ENCODE measurements around the gene HSPE1.
"Not testable (repeated sequence)": the region's sequence is repeated elsewhere in the genome, so short reads cannot be mapped to it uniquely, and the experiment has no call there.

HSPE1 gene

DNA sequence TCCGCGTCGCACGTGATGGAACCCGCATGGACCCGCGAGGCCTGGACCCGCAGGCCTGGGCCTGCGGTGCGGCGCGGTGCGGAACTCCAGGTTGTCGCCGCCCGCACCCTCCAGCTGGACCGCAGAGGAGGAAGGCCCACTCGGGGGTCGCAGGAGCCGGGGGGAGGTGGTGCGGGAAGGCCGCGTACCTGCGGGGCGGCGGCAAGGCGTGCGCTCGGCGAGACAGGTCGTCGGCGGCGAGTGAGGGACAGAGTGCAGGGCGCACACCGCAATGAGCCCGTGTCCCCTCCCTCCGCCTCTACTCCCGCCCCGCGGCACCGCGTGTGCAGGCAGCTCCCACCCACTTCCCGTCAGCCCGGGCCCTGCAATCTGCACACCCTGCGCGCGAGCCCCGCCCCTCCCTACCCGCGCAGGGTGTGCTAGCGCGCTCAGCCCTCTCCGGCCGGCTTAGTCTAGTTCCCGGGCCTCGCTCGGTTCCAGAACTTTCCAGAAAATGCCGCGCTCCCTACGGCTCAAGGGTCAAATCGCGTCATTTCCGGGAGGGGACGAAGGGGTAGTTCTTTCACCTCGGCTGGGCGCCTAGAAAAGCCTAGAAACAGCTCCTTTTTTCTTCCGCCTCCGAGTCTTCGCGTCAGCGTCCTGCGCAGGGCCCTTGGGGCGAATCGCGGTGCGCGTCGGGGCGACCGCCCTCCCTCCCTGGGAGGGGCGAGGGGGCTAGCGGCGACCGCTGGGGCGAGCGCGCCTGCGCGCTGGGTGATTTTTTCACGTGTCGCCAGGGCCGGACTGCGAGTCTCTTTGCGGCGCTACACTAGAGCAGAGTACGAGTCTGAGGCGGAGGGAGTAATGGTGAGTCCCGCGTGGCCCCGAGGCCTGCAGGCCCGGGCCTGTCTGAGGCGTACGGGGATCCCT lies at the start of gene HSPE1, which contains the start of gene HSPD1:
HSPE1 (plus strand) TSS at position 786 of the 909 bp plus-strand sequence; CDS start at position 844, 58 bp downstream.
HSPD1 (minus strand) TSS at position 247 of the 909 bp plus-strand sequence. CDS start 992 bp downstream, outside the sequence.
- peak; percentile 99 for DNase-seq

DNA sequence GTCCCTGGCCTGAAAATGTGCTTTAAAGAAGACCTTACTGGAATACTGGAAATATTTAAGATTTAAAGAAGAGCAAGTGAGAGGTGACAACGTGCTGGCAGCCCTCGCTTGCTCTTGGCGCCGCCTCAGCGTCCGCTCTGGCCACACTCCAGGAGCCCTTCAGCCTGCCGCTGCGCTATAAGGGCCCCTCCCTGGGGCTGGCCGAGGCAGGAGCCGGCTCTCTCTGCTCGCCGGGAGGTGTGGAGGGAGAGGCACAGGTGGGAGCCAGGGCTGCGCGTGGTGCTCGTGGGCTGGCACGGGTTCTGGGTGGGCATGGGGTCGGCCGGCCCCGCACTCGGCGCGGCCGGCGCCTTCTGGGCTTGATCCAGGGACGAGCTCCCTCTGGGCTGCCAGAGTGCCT lies 49.7 kb upstream of the HSPE1 start:
- no peak for DNase-seq

DNA sequence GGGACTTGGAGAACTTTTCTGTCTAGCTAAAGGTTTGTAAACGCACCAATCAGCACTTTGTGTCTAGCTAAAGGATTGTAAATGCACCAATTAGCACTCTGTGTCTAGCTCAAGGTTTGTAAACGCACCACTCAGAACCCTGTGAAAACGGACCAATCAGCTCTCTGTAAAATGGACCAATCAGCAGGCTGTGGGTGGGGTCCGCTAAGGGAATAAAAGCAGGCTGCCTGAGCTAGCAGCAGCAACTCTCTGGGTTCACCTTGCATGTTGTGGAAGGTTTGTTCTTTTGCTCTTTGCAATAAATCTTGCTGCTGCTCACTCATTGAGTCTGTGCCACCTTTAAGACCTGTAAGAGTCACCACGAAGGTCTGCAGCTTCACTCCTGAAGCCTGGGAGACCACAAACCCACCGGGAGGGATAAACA lies 49.2 kb upstream of the HSPE1 start:
- peak; percentile 13 for DNase-seq

GRCh38 chr2:197452754-197453122 lies 47.4 kb upstream of the HSPE1 start:
- no peak for DNase-seq

- peak; percentile 100 for DNase-seq
Measured at GRCh38 chr2:197453123-197453913, 46.9 kb upstream of the HSPE1 start, which contains the start of gene COQ10B. TSS of gene COQ10B (plus strand) at chr2:197453552. CDS start at chr2:197453561, 9 bp downstream.

DNA sequence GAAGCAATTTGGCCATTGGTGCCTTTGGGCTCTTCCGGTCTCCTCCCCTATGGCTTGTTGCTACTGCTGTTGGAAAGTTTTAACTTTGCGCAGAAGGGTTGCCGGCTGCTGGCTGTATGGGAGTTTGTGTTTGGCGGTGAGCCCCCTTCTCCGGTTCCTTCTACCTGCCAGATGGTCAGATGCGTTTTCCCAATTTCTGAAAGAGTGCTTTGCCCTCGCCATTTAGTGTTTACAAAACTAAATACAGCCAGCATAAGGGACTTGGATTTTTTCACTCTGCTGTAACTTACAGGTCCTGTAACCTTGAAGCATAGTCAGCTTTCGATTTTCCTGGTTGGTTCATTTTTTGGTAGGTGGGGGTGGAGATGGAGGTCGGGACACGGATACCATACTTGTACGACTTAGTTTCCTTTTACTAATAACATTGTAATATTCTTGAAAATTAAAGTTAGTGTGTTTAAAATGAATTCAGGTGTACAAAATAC lies 46.2 kb upstream of the HSPE1 start:
- peak; percentile 84 for DNase-seq

GRCh38 chr2:197454923-197455322 lies 45.3 kb upstream of the HSPE1 start:
- no peak for DNase-seq

DNA sequence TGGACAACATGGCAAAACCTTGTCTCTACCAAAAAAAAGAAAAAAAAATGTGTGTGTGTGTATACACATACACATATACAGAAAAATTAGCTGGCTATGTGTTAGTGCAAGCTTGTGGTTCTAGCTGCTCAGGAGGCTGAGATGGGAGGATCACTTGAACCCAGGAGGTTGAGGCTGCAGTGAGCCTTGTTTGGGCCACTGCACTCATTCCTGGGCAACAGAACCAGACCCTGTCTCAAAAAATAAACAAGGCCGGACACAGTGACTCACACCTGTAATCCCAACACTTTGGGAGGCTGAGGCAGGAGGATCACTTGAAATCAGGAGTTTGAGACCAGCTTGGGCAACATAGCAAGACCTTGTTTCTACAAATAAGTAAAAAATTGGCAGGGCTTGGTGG lies 44.8 kb upstream of the HSPE1 start:
- no peak for DNase-seq

DNA sequence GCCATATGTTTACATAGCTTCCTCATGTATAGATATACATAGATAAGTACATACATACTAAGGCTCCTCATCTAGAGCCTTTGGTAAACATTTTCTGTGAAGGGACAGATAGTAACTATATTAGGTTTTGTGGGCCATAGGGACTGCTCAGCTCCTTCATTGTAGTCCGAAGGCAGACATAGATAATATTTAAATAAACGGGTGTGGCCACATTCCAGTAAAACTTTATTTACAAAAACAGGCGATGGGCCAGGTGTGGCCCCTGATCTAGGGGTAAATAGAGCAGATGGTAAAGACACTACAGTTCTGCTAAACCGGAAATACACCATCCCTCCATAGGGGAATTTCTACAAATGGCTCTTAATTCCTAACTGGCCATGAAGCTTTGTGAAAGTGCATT lies 39.5 kb upstream of the HSPE1 start:
- DNase-seq: peak; percentile 34

- DNase-seq: no peak
Measured at GRCh38 chr2:197461057-197461456, 39.1 kb upstream of the HSPE1 start.

DNA sequence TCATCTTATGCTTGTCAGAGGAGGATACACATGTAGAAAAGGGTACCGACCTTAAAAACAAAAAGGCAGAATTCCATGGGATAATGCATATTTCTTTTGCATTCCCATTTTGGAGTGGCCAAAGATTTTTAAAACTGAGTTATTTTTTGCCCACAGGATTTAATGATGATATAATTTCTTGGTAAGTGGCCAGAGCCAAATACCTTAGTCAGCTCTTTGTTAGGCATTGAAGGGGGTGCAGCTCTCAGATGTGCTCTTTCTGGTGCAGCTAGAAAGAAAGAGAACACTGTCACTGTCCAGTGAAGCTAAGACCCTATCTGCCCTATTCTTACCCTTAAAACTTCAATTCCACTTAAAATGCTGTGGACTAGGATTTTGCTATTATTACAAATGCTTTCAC lies 36.0 kb upstream of the HSPE1 start:
- DNase-seq: no peak

GRCh38 chr2:197472166-197472565 lies 28.0 kb upstream of the HSPE1 start:
- no peak for DNase-seq

DNA sequence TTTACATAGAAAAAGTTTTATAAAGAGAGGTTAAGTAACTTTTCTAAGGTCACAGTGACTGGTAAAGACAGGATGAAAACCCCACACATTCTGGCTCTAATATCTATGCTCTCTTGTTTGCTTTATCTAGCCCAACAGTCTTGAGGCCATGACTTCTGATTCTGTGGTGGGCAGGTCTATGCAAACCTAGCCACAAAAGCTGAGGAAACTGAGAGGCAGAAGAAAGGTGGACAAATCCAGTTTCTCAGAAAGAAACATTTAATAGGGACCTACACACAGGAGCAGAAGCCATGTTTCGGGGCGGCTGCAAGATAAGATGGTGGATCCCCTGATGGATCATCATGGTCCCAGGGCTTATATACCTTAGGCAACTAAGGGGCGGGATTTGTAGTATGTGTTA lies 22.4 kb upstream of the HSPE1 start:
- DNase-seq: no peak

DNA sequence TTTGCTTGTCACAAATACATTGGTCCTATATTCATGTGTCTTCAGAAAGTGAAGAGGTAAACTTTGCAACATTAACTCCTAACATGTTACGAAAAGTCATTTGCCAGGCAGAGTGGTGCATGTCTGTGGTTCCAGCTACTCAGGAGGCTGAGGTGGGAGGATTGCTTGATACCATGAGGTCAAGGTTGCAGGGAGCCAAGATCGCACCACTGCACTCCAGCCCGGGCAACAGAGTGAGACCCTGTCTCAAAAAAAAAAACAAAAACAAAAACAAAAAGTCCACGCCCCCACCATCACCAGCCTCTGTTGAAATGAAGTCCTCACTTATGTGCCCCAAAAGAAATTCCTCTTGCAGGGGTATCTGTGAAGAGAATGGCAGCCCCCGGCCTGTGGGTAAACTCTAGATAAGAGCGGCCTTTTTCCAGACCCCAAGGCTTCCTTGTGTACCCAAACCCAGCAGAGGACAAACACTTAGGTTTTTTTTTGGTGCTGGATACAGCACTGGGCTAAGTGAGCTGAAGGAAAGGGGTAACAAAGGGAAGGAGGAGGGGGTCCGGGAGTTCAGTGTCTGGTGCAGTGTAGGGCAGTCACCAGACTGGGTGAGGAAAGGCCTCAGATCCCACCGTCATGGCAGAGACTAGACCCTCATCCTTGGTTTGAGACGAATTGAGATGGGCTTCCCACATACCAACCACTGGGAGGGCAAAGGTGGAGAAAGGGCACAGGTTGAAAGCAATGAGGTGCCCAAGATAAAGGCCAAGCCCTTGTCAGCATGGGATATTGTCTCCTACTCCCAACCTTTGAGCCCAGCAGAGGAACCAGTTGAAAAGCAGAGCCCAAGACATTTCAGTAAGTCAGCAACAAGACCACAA lies 19.8 kb upstream of the HSPE1 start:
- no peak for DNase-seq

DNA sequence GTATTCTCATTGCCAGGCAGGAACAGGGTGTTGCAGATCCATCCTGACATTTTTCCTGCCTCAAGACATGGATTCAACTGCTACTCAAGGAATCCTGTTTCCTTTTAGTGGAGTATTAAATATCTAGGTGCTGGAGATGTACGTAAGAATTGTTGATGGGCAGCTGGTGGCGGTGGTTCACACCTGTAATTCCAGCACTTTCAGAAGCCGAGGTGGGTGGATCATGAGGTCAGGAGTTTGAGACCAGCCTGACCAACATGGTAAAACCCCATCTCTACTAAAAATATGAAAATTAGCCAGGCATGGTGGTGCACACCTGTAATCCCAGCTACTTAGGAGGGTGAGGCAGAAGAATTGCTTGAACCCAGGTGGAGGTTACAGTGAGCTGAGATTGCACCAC lies 15.9 kb upstream of the HSPE1 start:
- DNase-seq: not testable (repeated sequence)

GRCh38 chr2:197486175-197486574 lies 14.0 kb upstream of the HSPE1 start:
- peak; percentile 11 for DNase-seq

DNA sequence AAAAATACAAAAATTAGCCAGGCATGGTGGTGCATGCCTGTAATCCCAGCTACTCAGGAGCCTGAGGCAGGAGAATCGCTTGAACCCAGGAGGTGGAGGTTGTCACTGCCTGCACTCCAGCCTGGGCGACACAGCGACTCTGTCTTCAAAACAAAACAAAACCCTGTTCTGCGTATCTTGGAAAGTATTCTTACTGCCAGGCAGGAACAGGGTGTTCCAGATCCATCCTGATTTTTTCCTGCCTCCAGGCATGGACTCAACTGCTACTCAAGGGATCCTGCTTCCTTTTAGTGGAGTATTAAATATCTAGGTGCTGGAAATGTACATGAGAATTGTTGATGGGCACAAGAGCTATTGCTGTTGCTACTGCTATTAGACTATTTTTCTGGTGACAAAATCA lies 12.8 kb upstream of the HSPE1 start:
- DNase-seq: no peak

GRCh38 chr2:197495433-197496134 lies 4.6 kb upstream of the HSPE1 start:
- DNase-seq: no peak

DNA sequence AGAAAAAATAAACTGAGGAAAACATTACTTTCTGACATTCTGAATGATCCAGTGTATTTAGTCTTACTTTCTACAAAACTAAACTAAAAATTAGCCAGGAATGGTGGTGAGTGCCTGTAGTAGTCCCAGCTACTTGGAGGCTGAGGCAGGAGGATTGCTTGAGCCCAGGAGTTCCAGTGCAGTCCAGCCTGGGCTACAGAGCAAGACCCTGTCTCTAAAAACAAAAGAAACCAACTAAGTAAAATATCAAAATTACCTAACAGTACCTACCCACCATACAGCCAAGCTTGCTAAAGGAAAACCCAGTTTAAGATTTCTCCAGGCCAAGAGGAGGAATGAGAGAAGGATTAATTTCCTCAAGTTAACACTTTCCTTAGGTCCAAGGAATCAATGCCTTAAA lies 3.5 kb upstream of the HSPE1 start:
- no peak for DNase-seq

- no peak for DNase-seq
Measured at GRCh38 chr2:197497326-197497725, 2.9 kb upstream of the HSPE1 start.

GRCh38 chr2:197498235-197498936 lies 1.8 kb upstream of the HSPE1 start:
- no peak for DNase-seq

Measured in NCI-H82 (cell line).